ENCODE results near the gene YBX2. TPM values are rescaled to one million over a fixed set of nuclear protein-coding genes. Genes with fewer than 3 reads are reported as not detected.
A peak's percentile ranks its signal among the peaks of the same experiment; 100 is the strongest.

The YBX2 gene
- total RNA-seq, 1 experiment from 2014 or later, result 24.0 TPM

GRCh38 chr17:7289256-7290032, 5.0 kb downstream of the YBX2 start:
- WGBS (ENCODE audit: extremely low coverage, insufficient read length, low lambda C conversion rate), result no CpG with 5 or more reads among the region's 18 CpGs
- Histone ChIP-seq H3T11ph (ENCODE audit: low read length) (no peak overlapping the region), H3K56ac (ENCODE audit: insufficient read length, low read depth, low read length) (no peak overlapping the region), H3K79me1 (ENCODE audit: insufficient read depth, low read depth, low read length, poor library complexity, severe bottlenecking) (no peaks in the 10 kb centered on the region), H2BK15ac (ENCODE audit: low read depth, low read length) (no peak overlapping the region), H3K4me1 (ENCODE audit: insufficient read depth, low read length) (peaks cover 2% of the 10 kb centered on the region; the same call in 1 of the 2 replicates), H2AFZ (ENCODE audit: low read length) (no peak overlapping the region), H4K5ac (ENCODE audit: insufficient read length, low read depth, low read length) (no peak overlapping the region), H3K9ac (ENCODE audit: extremely low read depth, insufficient read length, low read length) (no peak overlapping the region), H4K8ac (replicated peaks; ENCODE audit: insufficient read length, low read depth, low read length) (no peak overlapping the region), H3K79me2 (ENCODE audit: insufficient read depth, low read length) (no peaks in the 10 kb centered on the region), H2BK12ac (ENCODE audit: insufficient read length, low read depth, low read length) (no peak overlapping the region), H2BK120ac (ENCODE audit: low read depth, low read length, poor library complexity, severe bottlenecking) (no peak overlapping the region), H4K20me1 (ENCODE audit: control insufficient read depth, insufficient read depth, insufficient read length) (no peaks in the 10 kb centered on the region), H3K23ac (ENCODE audit: insufficient read length, low read depth, low read length) (no peak overlapping the region), H3K18ac (ENCODE audit: insufficient read length, low read depth, low read length) (no peak overlapping the region), H2BK20ac (ENCODE audit: low read depth, low read length, poor library complexity, severe bottlenecking) (no peak overlapping the region), H3K9me3 (ENCODE audit: control insufficient read depth, low read depth, low read length) (no peaks in the 10 kb centered on the region), H3K4ac (ENCODE audit: low read depth, low read length) (no peak overlapping the region), H4K91ac (ENCODE audit: insufficient read length, low read depth, low read length) (no peak overlapping the region), H3K27me3 (ENCODE audit: insufficient read depth, low read length) (peaks cover 2% of the 10 kb centered on the region), H3K14ac (ENCODE audit: insufficient read depth, low read length) (no peak overlapping the region), H3K27ac (ENCODE audit: insufficient read length, low read depth, low read length) (no peak overlapping the region), H2AK5ac (ENCODE audit: insufficient read length, low read length) (no peak overlapping the region), H3K23me2 (ENCODE audit: insufficient read length, low read depth, low read length, poor library complexity, severe bottlenecking) (no peaks in the 10 kb centered on the region), H2BK5ac (ENCODE audit: insufficient read length, low read length) (no peak overlapping the region), H3K4me2 (ENCODE audit: insufficient read depth, insufficient read length, low read length) (no peak overlapping the region)
- no peak for TF ChIP-seq CTCF (conservative IDR thresholded peaks at IDR 0.05)
- no peaks in the 10 kb centered on the region for H3K9me3 Mint-ChIP-seq
- no peak for DNase-seq
- peak overlapping the region in 1 of 2 experiments; percentile 50; a peak in 1 of 5 replicates for H3K4me3 Mint-ChIP-seq
- peaks cover 3 to 25% (median 11%) of the 10 kb centered on the region in 3 experiments; a peak in 5 of 7 replicates for H3K36me3 Mint-ChIP-seq (ENCODE audit: insufficient read depth in 1 of 3, low read depth in 3 of 3)
- H3K4me1 Mint-ChIP-seq, result peaks cover 11 to 19% of the 10 kb centered on the region in 2 experiments
- H3K27me3 Mint-ChIP-seq (ENCODE audit: low read depth), result peaks cover 29% of the 10 kb centered on the region
- no peak overlapping the region for H3K27ac Mint-ChIP-seq

Data from H9 (cell line).